Tibial artery (tissue), 4 donors: ENCODE measurements around the gene VCL.
A peak's percentile ranks its signal among the peaks of the same experiment; 100 is the strongest.
"Not testable (repeated sequence)": the region's sequence is repeated elsewhere in the genome, so short reads cannot be mapped to it uniquely, and the experiment has no call there.

ENCODE experiments used
- DNase-seq, 2 donors: peaks; one replicate each; pipeline ENCODE4 v3.0.0-alpha.2; 2019
- H3K27ac ChIP-seq, 2 donors: fragments of 200-600 bp; sonication (generic) in 1 of 2; 1 replicate in 1 of 2; 2 replicates in 1 of 2; pipeline ENCODE4 v1.5.1; 2018 to 2019; ENCODE audit warnings: mild to moderate bottlenecking in 1 of 2
- H3K27me3 ChIP-seq, 2 donors: fragments of 200-600 bp; sonication (generic) in 1 of 2; one replicate each; pipeline versions ENCODE4 v1.5.1 to v1.6.0; 2016 to 2019
- H3K36me3 ChIP-seq, 3 donors: fragments of 200-600 bp; sonication (generic) in 2 of 3; one replicate each; pipeline ENCODE4 v1.5.1; 2016 to 2019; ENCODE audit warnings: mild to moderate bottlenecking in 2 of 3
- H3K4me1 ChIP-seq, 4 donors: fragments of 200-600 bp; sonication (generic) in 2 of 4; 1 replicate in 3 of 4; 2 replicates in 1 of 4; pipeline ENCODE4 v1.5.1; 2016 to 2019
- H3K4me3 ChIP-seq, 2 donors: fragments of 200-600 bp; sonication (generic) in 1 of 2; 1 replicate in 1 of 2; 2 replicates in 1 of 2; pipeline ENCODE4 v1.5.1; 2018 to 2019; ENCODE audit warnings: mild to moderate bottlenecking in 2 of 2
- H3K9me3 ChIP-seq, 3 donors: fragments of 200-600 bp; sonication (generic) in 1 of 3; one replicate each; pipeline ENCODE4 v1.5.1; 2016 to 2019
- intact Hi-C: fragments of 100-400 bp; cut with DNase I; formaldehyde crosslinking; loops from one replicate; pipeline ENCODE4 v1.15.0; 2023; ENCODE audit warnings: low total_unique reads
- TF ChIP-seq, protein P1 (sequence below), 2 experiments: fragments of 200-600 bp in 1 of 2; fragments of 450-650 bp in 1 of 2; IDR thresholded peaks; one replicate each; pipeline ENCODE4 v1.5.1; 2017 to 2019; ENCODE audit warnings: antibody characterized with exemption in 2 of 2, mild to moderate bottlenecking in 1 of 2, moderate library complexity in 1 of 2

VCL gene

DNA sequence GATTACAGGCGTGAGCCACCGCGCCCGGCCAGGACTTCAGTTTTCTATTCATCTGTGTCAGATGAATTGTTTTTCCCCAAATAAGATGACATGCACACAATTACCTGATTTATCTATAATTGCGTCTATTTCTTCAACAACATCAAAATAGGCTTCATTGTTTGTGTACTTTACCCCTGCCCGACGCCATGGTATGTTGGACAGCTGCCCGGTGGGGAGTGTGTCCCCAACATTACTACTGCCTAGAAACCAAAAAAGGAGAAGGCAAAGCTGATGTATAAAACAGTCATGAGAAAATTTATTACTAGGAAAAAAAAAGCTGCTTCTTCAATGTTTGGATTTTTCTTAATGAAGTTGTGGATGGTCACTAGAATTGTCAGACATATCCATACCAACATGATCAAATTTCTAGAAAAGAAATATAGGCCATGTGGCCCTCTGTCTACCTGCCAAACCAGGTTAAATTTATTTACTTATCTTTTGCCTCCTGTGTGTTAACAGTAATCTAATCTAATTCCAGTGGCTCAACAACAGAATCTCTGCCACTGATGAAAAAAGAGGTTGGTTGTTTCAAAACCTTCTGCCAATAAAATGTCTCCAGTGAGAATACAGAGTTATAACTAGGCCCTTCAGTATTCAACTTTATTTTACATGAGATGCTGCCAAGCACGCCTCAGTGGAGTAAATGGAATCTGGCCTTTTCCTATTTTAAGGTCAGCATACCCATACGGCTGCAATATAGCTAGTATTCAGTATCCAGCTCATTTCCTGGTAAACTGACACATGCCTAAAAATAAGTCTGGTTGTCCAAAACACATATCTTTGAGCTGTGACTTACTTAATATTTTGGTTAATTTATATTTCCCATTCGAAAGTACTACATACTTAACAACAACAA, 136.3 kb downstream of the VCL start:
- TF ChIP-seq, protein P1, sequence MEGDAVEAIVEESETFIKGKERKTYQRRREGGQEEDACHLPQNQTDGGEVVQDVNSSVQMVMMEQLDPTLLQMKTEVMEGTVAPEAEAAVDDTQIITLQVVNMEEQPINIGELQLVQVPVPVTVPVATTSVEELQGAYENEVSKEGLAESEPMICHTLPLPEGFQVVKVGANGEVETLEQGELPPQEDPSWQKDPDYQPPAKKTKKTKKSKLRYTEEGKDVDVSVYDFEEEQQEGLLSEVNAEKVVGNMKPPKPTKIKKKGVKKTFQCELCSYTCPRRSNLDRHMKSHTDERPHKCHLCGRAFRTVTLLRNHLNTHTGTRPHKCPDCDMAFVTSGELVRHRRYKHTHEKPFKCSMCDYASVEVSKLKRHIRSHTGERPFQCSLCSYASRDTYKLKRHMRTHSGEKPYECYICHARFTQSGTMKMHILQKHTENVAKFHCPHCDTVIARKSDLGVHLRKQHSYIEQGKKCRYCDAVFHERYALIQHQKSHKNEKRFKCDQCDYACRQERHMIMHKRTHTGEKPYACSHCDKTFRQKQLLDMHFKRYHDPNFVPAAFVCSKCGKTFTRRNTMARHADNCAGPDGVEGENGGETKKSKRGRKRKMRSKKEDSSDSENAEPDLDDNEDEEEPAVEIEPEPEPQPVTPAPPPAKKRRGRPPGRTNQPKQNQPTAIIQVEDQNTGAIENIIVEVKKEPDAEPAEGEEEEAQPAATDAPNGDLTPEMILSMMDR (IDR thresholded peaks at IDR 0.05), result no peak
- intact Hi-C loops, result no loop called here
- no peaks in the 10 kb centered on the region for H3K9me3 ChIP-seq
- H3K36me3 ChIP-seq, result peaks cover 63 to 77% (median 67%) of the 10 kb centered on the region in 3 donors
- H3K27ac ChIP-seq, result peak overlapping the region; percentile 1 to 41
- no peak for DNase-seq
- no peak overlapping the region for H3K4me3 ChIP-seq
- peaks cover 0 to 16% (median 0%) of the 10 kb centered on the region in 4 donors for H3K4me1 ChIP-seq
- no peaks in the 10 kb centered on the region for H3K27me3 ChIP-seq

DNA sequence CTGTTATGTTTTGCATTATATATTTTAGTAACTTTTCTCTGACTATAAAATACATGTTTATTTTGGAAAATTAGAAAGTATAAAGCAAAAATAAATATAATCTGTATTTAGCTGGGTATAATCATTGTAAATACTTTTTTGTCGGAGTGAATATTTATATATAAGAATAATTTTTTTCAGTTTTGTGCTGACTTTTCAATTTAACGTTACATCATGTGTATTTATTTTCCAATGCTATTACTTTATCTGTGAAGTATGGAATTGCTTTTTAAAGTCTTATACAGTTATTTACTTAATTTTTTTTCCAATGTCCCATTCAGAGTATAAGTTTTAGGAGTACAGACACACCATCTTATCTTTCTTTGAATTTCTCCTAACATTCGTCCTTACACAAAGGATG, 137.5 kb downstream of the VCL start:
- H3K27ac ChIP-seq, result no peak overlapping the region
- intact Hi-C loops, result no loop called here
- H3K9me3 ChIP-seq, result no peaks in the 10 kb centered on the region
- no peaks in the 10 kb centered on the region for H3K27me3 ChIP-seq
- TF ChIP-seq, protein P1 (IDR thresholded peaks at IDR 0.05), result no peak
- H3K4me3 ChIP-seq, result no peak overlapping the region
- peaks cover 0 to 16% (median 0%) of the 10 kb centered on the region in 4 donors for H3K4me1 ChIP-seq
- H3K36me3 ChIP-seq, result peaks cover 50 to 64% (median 54%) of the 10 kb centered on the region in 3 donors
- DNase-seq, result no peak

DNA sequence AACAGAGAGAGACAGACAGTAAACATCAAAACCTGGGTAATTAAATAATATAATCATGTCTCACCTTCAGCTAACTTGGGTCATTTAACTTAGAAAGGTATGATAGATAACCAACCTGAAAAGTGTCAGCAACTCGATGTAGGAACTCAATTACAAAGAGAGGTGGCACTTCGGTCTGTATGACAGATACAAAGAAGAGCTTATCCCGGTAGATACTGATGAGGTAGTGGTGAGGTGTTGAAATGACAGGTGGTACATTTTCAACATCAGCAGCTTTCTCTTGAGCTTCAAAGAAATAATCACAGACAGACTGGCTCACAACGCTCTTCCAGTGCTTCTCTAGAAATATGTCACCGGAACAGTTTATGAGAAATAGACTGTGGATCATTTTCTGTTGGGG, 140.1 kb downstream of the VCL start:
- intact Hi-C loops, result no loop called here
- Histone ChIP-seq H3K9me3 (no peaks in the 10 kb centered on the region), H3K36me3 (peaks cover 31 to 39% (median 32%) of the 10 kb centered on the region in 3 donors)

DNA sequence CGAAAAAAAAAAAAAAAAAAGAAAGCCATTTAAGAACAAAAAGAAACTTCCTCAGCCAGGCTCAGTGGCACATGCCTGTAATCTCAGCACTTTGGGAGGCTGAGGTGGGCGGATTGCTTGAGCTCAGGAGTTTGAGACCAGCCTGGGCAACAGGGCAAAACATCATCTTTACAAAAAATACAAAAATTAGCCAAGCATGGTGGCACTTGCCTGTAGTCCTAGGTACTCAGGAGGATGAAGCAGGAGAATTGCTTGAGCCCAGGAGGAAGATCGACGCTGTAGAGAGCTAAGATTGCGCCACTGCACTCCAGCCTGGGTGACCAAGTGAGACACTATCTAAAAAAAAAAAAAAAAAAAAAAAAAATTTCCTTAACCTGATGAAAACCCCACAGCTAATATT, 140.7 kb downstream of the VCL start:
- peaks cover 27 to 33% (median 28%) of the 10 kb centered on the region in 3 donors for H3K36me3 ChIP-seq
- H3K4me1 ChIP-seq, result peaks cover 0 to 16% (median 0%) of the 10 kb centered on the region in 4 donors
- H3K9me3 ChIP-seq, DNase-seq, intact Hi-C loops, H3K4me3 ChIP-seq, H3K27me3 ChIP-seq, H3K27ac ChIP-seq: not testable (repeated sequence)

More for the DNA sequence above, 140.1 kb downstream of the VCL start:
- Histone ChIP-seq H3K4me1 (peaks cover 0 to 16% (median 0%) of the 10 kb centered on the region in 4 donors), H3K27ac (no peak overlapping the region), H3K4me3 (no peak overlapping the region), H3K27me3 (no peaks in the 10 kb centered on the region)
- DNase-seq, result no peak
- TF ChIP-seq, protein P1 (IDR thresholded peaks at IDR 0.05), result no peak

DNA sequence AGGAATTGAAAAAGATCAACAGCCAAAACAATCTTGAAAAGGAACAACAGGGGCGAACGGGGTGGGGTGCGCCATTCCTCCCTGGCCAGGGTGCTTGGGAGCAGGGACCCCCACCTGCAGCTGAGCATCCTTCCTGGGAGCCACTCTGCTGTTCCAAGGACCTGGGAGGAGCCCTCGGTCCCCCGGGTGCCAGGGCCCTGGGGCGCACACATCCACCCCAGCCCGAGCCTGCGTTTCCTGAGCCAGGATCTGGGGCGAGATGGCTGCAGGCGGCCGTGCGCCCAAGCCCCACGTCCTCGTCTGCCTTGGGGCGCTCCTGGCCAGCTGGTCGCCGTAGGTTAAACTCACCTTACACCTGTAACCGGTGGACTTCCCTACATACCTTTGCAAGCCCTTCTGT, 142.1 kb downstream of the VCL start:
- H3K4me3 ChIP-seq, result no peak overlapping the region
- no peaks in the 10 kb centered on the region for H3K9me3 ChIP-seq
- intact Hi-C loops, result no loop called here
- H3K4me1 ChIP-seq, result peaks cover 0 to 11% (median 4%) of the 10 kb centered on the region in 4 donors
- no peak overlapping the region for H3K27ac ChIP-seq
- H3K36me3 ChIP-seq, result peaks cover 27 to 30% (median 28%) of the 10 kb centered on the region in 3 donors
- TF ChIP-seq, protein P1 (IDR thresholded peaks at IDR 0.05), result no peak
- no peaks in the 10 kb centered on the region for H3K27me3 ChIP-seq
- DNase-seq, result no peak

DNA sequence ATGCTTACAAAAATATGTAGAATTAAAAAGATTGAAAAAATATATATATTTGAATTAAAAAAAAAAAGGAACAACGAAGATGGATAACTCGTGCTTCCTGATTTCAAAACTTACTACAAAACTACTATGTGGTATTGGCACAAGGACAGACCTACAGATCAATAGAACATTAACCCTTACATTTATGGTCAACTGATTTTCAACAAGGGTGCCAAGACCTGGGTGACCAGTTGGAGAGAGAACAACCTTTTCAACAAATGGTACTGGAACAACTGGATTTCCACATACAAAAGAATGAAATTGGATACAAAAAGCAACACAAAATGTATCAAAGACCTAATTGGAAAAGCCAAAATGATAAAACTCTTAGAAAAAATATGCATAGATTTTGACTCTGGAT, 142.6 kb downstream of the VCL start:
- no peak overlapping the region for H3K4me3 ChIP-seq
- DNase-seq, result no peak
- no peak overlapping the region for H3K27ac ChIP-seq
- TF ChIP-seq, protein P1 (IDR thresholded peaks at IDR 0.05), result no peak
- intact Hi-C loops, result no loop called here
- no peaks in the 10 kb centered on the region for H3K9me3 ChIP-seq
- peaks cover 27 to 29% (median 27%) of the 10 kb centered on the region in 3 donors for H3K36me3 ChIP-seq
- no peaks in the 10 kb centered on the region for H3K27me3 ChIP-seq
- H3K4me1 ChIP-seq, result peaks cover 0 to 15% (median 10%) of the 10 kb centered on the region in 4 donors
